HG03175 (cell line): ENCODE measurements around the gene KCNA1.
"Not testable (repeated sequence)": the region's sequence is repeated elsewhere in the genome, so short reads cannot be mapped to it uniquely, and the experiment has no call there.

ENCODE experiments used
- ATAC-seq: cut with Tn5 transposase; IDR thresholded peaks from one replicate; pipeline ENCODE4 v1.9.1; 2021; ENCODE audit warnings: mild to moderate bottlenecking, moderate library complexity; ENCODE audit not compliant: unreplicated experiment

The KCNA1 gene

GRCh38 chr12:4909734-4910501, at the start of gene KCNA1:
Gene KCNA1, plus strand, starts transcription at chr12:4909905. Its CDS starts 1,474 bp downstream, at chr12:4911379.
- ATAC-seq: peak; percentile 12

GRCh38 chr12:4860741-4861140, 49.0 kb upstream of the KCNA1 start:
- no peak for ATAC-seq

DNA sequence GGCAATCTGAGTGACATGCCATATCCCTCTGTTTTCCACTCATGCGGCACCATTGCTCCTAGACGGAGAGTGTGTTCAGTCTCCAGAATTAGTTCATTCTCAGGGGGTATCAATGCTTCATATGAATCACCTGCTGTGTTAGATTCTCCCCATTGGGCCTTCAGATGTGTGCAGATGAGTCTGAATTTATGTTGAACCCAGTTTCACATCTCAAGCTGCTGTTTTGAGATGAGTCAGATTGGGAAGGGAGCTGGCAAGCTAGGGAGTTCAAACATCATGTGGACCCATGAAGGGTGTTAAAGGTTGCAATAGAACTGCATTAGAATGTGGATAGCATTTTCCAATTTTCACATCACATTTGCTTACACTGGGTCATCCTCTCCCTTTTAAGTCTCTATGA, 46.9 kb upstream of the KCNA1 start:
- no peak for ATAC-seq

GRCh38 chr12:4864575-4864974, 45.1 kb upstream of the KCNA1 start:
- no peak for ATAC-seq

DNA sequence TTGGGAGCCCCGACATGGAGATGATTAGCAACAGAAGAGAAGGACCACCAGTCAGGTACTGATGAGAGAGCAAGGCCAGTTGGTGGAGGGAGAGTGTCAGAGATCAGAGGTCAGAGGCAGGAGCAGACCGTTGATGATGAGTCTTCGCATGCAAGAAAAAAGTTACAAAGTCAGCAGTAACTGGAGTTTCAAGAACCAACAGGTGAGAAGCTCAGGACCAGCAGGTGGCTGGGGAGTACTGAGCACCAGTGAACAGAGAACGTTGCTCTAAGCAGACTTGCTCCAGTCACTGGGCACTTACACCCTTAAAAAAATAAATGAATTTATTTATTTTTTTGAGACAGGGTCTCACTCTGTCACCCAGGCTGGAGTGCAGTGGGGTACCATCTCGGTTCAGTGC, 44.5 kb upstream of the KCNA1 start:
- no peak for ATAC-seq

- ATAC-seq: no peak
Measured at GRCh38 chr12:4866299-4866698, 43.4 kb upstream of the KCNA1 start.

GRCh38 chr12:4867384-4867783, 42.3 kb upstream of the KCNA1 start:
- no peak for ATAC-seq

- ATAC-seq: no peak
Measured at GRCh38 chr12:4870423-4870822, 39.3 kb upstream of the KCNA1 start.

DNA sequence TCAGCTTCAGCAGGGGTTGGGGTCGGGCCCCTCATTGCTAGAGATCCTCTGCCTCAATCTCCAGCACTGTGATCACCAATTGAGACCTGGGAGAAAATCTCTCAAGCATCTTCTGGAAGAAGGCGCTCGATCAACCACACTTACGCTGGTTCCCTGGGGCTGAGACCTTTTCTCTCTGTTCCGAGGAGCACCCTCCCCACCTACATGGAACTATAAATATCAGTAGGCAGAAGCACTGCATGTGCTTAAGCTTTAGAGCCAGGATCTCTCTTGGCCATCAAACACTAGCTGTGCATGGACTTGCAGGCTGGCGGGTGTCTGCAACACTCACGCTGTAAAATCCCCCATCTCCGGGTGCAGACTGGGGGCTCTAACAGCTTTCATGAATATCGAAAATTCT, 38.2 kb upstream of the KCNA1 start:
- ATAC-seq: no peak

DNA sequence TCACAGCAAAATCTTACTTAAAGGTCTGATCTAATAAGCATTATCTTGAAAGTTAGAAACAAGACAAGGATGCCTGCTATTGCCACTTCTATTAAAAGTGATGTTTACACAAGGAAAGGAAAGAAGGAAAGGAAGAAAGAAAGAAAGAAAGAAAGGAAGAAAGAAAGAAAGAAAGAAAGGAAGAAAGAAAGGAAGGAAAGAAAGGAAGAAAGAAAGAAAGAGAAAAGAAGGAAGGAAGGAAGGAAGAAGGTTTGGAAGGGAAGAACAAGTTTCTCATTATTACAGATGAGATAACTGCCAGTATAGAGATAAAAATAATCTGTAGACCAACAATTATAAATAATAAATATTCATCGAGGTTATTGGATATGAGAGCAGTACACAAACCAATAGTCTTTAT, 35.8 kb upstream of the KCNA1 start:
- ATAC-seq: no peak

- no peak for ATAC-seq
Measured at GRCh38 chr12:4874671-4875070, 35.0 kb upstream of the KCNA1 start.

- ATAC-seq: not testable (repeated sequence)
Measured at GRCh38 chr12:4879481-4879880, 30.2 kb upstream of the KCNA1 start.

DNA sequence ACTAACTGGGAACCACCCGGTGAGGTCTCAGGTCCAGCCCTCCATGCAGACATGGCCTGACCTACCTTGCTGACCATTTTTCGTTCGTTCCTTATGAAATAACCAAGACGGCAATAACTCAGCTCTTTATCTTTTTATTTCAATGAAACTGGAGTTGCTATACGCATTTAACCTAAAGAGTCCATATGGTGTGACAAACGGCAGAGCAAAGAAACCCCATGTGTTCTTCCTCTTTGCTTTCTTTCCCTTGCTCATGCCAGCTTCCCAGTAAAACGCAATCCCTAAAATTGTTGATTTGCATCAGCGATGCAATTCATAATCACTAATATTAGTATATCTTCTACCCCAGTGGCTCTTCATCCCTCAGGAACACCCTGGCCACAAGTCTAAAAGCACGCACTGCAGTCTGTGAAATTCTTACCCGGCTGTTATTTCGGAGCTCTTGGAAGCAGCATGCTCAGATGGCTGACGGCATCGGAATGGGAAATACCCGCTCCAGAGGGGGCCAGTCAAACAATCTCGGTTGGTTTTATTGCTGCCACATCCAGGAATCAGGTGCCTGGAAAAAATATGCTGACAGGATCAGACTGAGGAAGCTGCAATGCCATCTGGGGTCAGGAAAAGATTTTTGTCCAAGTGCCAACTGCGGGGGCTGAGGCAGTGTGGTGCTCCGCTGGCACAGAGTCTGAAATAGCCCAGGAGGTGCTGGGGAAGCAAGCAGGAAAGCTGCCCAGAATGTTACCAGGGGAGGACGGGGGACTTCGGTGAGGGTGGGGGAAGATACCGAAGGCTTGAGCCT, 28.2 kb upstream of the KCNA1 start:
- ATAC-seq: no peak

GRCh38 chr12:4891866-4892265, 17.8 kb upstream of the KCNA1 start:
- ATAC-seq: no peak

- no peak for ATAC-seq
Measured at GRCh38 chr12:4892418-4892817, 17.3 kb upstream of the KCNA1 start.

GRCh38 chr12:4894019-4894418, 15.7 kb upstream of the KCNA1 start:
- ATAC-seq: no peak

GRCh38 chr12:4899364-4899763, 10.3 kb upstream of the KCNA1 start:
- ATAC-seq: no peak

DNA sequence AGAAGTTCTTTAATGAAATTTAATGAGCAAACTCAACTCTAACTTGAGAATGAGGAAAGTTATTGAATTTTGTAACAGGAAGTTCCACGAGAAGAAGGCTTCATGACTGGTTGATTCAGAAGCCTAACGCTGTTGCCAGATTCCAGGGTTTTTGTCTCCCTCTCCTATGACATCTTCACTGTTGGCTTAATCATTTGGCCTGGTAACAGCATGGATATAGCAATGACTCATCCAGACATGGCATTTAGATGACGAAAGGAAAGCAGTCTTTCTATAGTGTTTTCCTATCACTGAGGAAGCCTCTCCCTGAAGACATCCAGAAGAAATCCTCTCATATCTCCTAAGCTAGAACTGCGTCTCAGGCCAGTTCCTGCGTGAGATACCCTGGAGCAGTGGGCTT, 9.4 kb upstream of the KCNA1 start:
- no peak for ATAC-seq

GRCh38 chr12:4905316-4905715, 4.4 kb upstream of the KCNA1 start:
- ATAC-seq: no peak

DNA sequence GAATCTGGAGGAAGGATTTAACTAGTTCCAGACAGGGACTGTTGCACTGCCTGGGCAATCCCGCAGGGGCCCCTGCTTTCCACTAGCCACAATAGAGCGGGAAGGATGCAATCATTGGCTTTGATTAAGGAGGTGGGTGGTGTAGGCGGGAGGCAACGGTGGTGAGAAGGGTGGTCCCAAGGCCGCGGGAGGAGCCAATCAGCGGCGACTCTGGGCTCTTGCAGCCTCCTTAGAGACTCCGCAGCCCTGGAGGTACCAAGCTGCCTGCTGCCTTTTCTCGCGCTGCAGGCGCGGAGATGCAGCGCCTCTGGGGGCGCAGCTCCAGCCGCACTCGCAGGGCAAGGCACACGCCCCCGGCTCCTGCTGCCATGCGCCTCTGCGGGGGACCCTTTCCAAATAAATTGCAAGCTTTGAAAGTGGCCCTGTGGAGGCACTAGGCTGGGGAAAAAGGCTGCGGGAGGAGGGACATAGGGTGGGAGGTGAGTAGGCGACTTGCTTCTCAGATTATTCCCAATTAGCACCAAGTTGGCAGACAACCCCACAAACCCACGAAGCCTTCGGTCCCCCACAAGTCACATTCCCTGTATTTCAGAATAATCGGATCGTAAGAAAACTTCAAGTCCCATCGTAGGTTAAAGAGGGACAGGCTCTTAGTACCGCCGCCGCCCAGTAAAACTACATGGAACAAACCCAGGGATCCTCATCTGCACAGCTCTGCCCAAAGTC, 858 bp upstream of the KCNA1 start:
- no peak for ATAC-seq

DNA sequence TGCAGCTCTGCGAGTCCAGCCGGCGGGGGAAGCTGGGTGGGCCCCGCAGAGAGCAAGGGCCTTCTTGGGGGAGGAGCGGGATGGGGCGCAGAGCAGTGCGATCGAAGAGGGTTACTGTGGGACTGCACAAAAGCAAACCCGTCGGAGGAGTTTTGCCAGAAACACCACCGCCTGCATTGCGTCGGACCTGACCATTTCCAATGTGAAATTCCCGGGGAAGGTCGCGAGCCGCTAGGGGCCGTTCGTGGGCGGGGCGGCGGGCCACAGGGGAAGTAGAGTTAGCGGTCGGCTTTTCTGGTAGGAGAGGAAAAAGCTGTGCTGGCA, 333 bp upstream of the KCNA1 start:
- no peak for ATAC-seq
